Endodermal cell (in vitro differentiated cells): ENCODE measurements around the gene HENMT1. TPM values are rescaled to one million over a fixed set of nuclear protein-coding genes. Genes with fewer than 3 reads are reported as not detected.
"Not testable (repeated sequence)": the region's sequence is repeated elsewhere in the genome, so short reads cannot be mapped to it uniquely, and the experiment has no call there.

Source experiments
- DNase-seq: peaks from one replicate; pipeline ENCODE4 v3.0.0-alpha.2; 2017
- H3K27ac ChIP-seq: 2 replicates; pipeline ENCODE4 v1.5.1; 2013; ENCODE audit warnings: mild to moderate bottlenecking, low read depth, low read length, moderate library complexity
- H3K27me3 ChIP-seq: 2 replicates; pipeline ENCODE4 v1.6.1; 2013; ENCODE audit warnings: mild to moderate bottlenecking, low read length, moderate library complexity; ENCODE audit not compliant: insufficient read depth, control insufficient read depth, poor library complexity, severe bottlenecking
- H3K36me3 ChIP-seq: 2 replicates; pipeline ENCODE4 v1.7.0; 2013; ENCODE audit warnings: mild to moderate bottlenecking, low read length, moderate library complexity; ENCODE audit not compliant: control insufficient read depth, insufficient read depth
- H3K4me1 ChIP-seq: one replicate; pipeline ENCODE4 v1.7.0; 2013; ENCODE audit warnings: low read length; ENCODE audit not compliant: control insufficient read depth, insufficient read depth
- H3K4me3 ChIP-seq: 2 replicates; pipeline ENCODE4 v1.5.1; 2013; ENCODE audit warnings: mild to moderate bottlenecking, low read length, moderate library complexity
- H3K9ac ChIP-seq: 2 replicates; pipeline ENCODE4 v1.6.1; 2013; ENCODE audit warnings: mild to moderate bottlenecking, low read length, moderate library complexity; ENCODE audit not compliant: poor library complexity, severe bottlenecking; ENCODE audit errors: extremely low read depth
- H3K9me3 ChIP-seq: 2 replicates; pipeline ENCODE4 v1.6.1; 2013; ENCODE audit warnings: mild to moderate bottlenecking, low read length, moderate library complexity; ENCODE audit not compliant: control insufficient read depth
- H3K27ac Mint-ChIP-seq: 2 replicates; pipeline ENCODE4 v1.8.0; 2020; ENCODE audit warnings: mixed read lengths
- H3K27me3 Mint-ChIP-seq: 2 replicates; pipeline ENCODE4 v1.8.0; 2021; ENCODE audit warnings: mild to moderate bottlenecking, mixed read lengths; ENCODE audit not compliant: insufficient read depth
- H3K36me3 Mint-ChIP-seq: 2 replicates; pipeline ENCODE4 v1.8.0; 2020; ENCODE audit warnings: low read depth, mixed read lengths
- H3K4me1 Mint-ChIP-seq: 2 replicates; pipeline ENCODE4 v1.8.0; 2020; ENCODE audit warnings: mixed read lengths
- H3K4me3 Mint-ChIP-seq: 2 replicates; pipeline ENCODE4 v1.8.0; 2020; ENCODE audit warnings: mild to moderate bottlenecking, moderate library complexity, mixed read lengths
- H3K9me3 Mint-ChIP-seq: 2 replicates; pipeline ENCODE4 v1.8.0; 2020; ENCODE audit warnings: mild to moderate bottlenecking, mixed read lengths
- CTCF ChIP-seq: fragments of 200-600 bp; sonication (generic); conservative IDR thresholded peaks from 2 replicates; pipeline ENCODE4 v1.5.0; 2021; ENCODE audit warnings: antibody characterized with exemption, mild to moderate bottlenecking
- WGBS, 2 experiments: methylation state at CpG; one replicate each; pipeline versions ENCODE4 v1.1.5 to v1.1.7; 2013; ENCODE audit warnings: missing lambda C conversion rate in 2 of 2, mixed read lengths in 1 of 2; ENCODE audit not compliant: insufficient coverage in 1 of 2, insufficient read length in 1 of 2; 5-methylcytosine and 5-hydroxymethylcytosine counted together
- total RNA-seq, 2 donors: library from RNA; stranded (reverse); fragmentation: NEBNext Ultra II Directional in 1 of 2; extraction: Animal tissue kit (Norgen Biotek cat#: 25700) in 1 of 2; gene quantifications; 2 replicates in 1 of 2; 3 replicates in 1 of 2; pipeline ENCODE4 v1.2.1, GENCODE V29; 2021

Gene HENMT1
- total RNA-seq, 2 donors from 2014 or later: 4.3 to 7.4 TPM

DNA sequence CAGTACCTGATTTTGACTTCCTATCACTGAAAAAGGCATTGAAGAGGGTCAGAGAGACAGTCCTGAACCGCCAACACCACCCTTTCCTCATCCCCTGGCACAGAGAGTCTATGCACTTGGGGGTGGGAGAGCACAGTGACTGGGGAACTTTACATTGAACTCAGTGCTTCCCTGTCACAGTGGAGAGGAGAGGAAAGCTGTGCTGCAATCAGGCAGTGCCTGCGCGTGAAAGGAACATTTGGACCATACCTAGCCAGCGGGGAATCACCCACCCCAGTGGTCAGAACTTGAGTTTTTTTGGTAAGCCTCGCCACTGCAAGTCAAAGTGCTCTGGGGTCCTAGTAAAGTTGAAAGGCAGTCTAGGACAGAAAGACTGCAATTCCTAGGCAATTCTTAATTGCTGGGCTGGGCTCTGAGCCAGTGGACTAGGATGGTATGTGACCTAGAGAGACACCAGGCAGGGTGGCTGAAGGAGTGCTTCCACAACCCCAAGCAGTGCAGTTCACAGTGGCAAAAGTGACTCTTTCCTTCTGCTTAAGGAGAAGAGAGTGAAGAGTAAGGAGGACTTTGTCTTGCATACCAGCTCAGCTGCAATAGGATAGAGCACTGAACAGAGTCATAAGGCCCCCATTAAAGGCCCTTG is 9.4 kb upstream of the HENMT1 start:
- Mint-ChIP-seq H3K4me3 (no peak overlapping the region), H3K27me3 (peaks cover 4% of the 10 kb centered on the region), H3K36me3 (peaks cover 3% of the 10 kb centered on the region), H3K27ac (no peak overlapping the region), H3K4me1 (no peaks in the 10 kb centered on the region), H3K9me3 (peaks cover 24% of the 10 kb centered on the region)
- H3K4me1 ChIP-seq: no peaks in the 10 kb centered on the region
- WGBS, 2 experiments: 88 to 95% methylated on average over 5 of the region's 5 CpGs
- H3K4me3 ChIP-seq: no peak overlapping the region
- H3K9me3 ChIP-seq: peaks cover 5% of the 10 kb centered on the region
- no peaks in the 10 kb centered on the region for H3K27me3 ChIP-seq
- no peak for DNase-seq
- H3K9ac ChIP-seq: no peak overlapping the region
- no peak for TF ChIP-seq CTCF
- H3K27ac ChIP-seq: no peak overlapping the region
- no peaks in the 10 kb centered on the region for H3K36me3 ChIP-seq

DNA sequence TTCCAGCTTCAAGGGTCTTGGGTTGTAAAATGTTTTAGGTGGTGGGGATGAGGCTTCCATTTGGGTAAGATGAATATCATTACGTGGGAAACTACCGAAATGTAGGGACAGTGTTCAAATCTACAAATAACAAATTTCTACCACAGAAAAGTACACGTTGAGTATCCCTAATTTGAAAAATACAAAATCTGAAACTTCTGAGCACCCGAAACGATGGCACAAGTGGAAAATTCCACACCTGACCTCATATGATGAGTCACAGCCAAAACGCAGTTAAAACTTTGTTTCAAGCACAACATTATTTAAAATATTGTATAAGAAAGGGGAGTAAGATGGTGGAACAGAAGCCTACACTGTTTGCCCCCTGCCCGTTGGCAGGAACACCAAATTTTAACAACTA is 8.8 kb upstream of the HENMT1 start:
- no peak overlapping the region for H3K4me3 Mint-ChIP-seq
- 78 to 87% methylated on average over 3 to 6 of the region's 7 CpGs for WGBS, 2 experiments
- peaks cover 20% of the 10 kb centered on the region for H3K9me3 Mint-ChIP-seq

GRCh38 chr1:108668777-108669176 is 7.9 kb upstream of the HENMT1 start:
- no peaks in the 10 kb centered on the region for H3K36me3 Mint-ChIP-seq
- Histone ChIP-seq H3K27me3 (no peaks in the 10 kb centered on the region), H3K27ac (no peak overlapping the region), H3K4me1 (no peaks in the 10 kb centered on the region), H3K4me3 (no peak overlapping the region), H3K9ac (no peak overlapping the region), H3K9me3 (peaks cover 5% of the 10 kb centered on the region), H3K36me3 (no peaks in the 10 kb centered on the region)
- no peak overlapping the region for H3K27ac Mint-ChIP-seq
- peaks cover 12% of the 10 kb centered on the region for H3K9me3 Mint-ChIP-seq
- no peak for DNase-seq
- peaks cover 2% of the 10 kb centered on the region for H3K27me3 Mint-ChIP-seq
- no peaks in the 10 kb centered on the region for H3K4me1 Mint-ChIP-seq
- H3K4me3 Mint-ChIP-seq: no peak overlapping the region
- TF ChIP-seq CTCF: no peak

More for the DNA sequence above, 8.8 kb upstream of the HENMT1 start:
- Histone ChIP-seq H3K4me1 (no peaks in the 10 kb centered on the region), H3K27ac (no peak overlapping the region), H3K9me3 (peaks cover 5% of the 10 kb centered on the region), H3K4me3 (no peak overlapping the region), H3K9ac (no peak overlapping the region), H3K36me3 (no peaks in the 10 kb centered on the region), H3K27me3 (no peaks in the 10 kb centered on the region)
- no peak for DNase-seq
- Mint-ChIP-seq H3K36me3 (peaks cover under 1% of the 10 kb centered on the region), H3K4me1 (no peaks in the 10 kb centered on the region), H3K27ac (no peak overlapping the region), H3K27me3 (peaks cover 2% of the 10 kb centered on the region)
- no peak for TF ChIP-seq CTCF

DNA sequence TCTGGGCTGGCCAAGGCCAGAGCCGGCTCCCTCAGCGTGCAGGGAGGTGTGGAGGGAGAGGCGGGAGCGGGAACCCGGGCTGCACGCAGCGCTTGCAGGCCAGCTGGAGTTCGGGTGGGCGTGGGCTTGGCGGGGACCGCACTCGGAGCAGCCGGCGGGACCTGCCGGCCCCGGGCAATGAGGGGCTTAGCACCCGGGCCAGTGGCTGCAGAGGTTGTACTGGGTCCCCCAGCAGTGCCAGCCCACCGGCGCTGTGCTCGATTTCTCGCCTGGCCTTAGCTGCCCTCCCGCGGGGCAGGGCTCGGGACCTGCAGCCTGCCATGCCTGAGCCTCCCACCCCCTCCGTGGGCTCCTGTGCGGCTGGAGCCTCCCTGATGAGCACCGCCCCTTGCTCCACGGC is 6.5 kb upstream of the HENMT1 start:
- 94 to 97% methylated on average over 6 to 28 of the region's 28 CpGs for WGBS, 2 experiments
- peaks cover 12% of the 10 kb centered on the region for H3K9me3 Mint-ChIP-seq
- H3K4me1 ChIP-seq, H3K4me3 ChIP-seq, H3K27ac ChIP-seq, H3K36me3 Mint-ChIP-seq, H3K27ac Mint-ChIP-seq, H3K4me1 Mint-ChIP-seq, H3K9ac ChIP-seq, H3K9me3 ChIP-seq, H3K4me3 Mint-ChIP-seq, DNase-seq, H3K36me3 ChIP-seq: not testable (repeated sequence)
- H3K27me3 Mint-ChIP-seq: peaks cover 13% of the 10 kb centered on the region
- peaks cover 12% of the 10 kb centered on the region for H3K27me3 ChIP-seq
